ENCODE data around the gene TBL2. TPM values are rescaled to one million over a fixed set of nuclear protein-coding genes. Genes with fewer than 3 reads are reported as not detected.

Gene TBL2
- total RNA-seq, 3 donors from 2014 or later (not counting 1 experiment from before 2014, with no cell fraction given) = 15.1 to 18.5 (median 17.6) TPM

DNA sequence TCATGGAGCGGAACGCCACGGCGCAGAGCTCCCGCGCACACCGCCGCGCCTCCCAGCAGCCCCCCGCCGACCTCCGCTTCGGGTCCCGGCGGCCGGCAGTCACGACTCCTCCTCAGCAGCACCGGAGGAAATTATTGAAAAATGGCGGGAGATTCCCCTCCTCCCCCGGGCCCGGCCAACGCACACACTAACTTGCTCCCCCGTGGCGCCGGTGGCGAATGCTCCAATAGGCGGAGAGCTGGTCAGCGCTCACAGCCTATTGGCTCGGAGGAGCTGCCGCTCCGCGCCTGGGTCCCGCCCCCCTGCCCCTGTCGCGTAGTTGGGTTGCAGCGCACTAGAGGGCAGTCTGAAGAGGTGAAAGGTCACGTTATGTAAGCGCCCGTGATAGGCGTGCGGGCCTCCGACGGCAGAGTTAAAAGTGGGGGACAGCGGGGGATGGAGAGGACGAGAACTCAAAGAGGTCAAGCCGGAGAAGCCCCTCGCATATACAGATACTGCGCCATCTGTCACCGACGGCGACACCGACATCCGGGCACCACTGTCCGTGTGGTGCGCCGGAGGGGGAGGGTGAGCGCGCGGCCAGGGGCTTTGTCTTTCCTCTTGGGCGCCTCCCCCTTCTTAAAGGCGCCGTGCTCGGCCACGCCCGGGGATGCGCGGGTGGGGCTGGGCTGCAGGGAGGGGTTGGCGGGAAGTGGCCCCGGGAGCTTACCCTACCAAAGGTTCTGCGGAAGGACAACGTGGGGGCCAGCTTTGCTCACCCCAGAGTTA is 56.1 kb downstream of the TBL2 start, which contains the start of gene BAZ1B:
Gene BAZ1B, minus strand, starts transcription at position 189 of the 768 bp plus-strand sequence. CDS start 360 bp downstream, outside the sequence.
- Histone ChIP-seq H3K4me1 (ENCODE audit: control insufficient read depth, insufficient read depth, low read length) (peaks cover 53% of the 10 kb centered on the region), H3K36me3 (ENCODE audit: control insufficient read depth, insufficient read depth, low read length) (peaks cover 2% of the 10 kb centered on the region), H3K9me3 (ENCODE audit: control insufficient read depth, insufficient read depth, low read length) (no peaks in the 10 kb centered on the region), H3K27ac (ENCODE audit: low read length) (peak within 1 kb of the TSS; percentile 88), H3K4me3 (ENCODE audit: low read length) (peak within 1 kb of the TSS; percentile 57), H3K27me3 (ENCODE audit: control insufficient read depth, insufficient read depth, low read length) (no peaks in the 10 kb centered on the region)
- H3K4me3 Mint-ChIP-seq = peak within 1 kb of the TSS; percentile 97
- peak; percentile 94 to 99 (median 94) for ATAC-seq
- no peaks in the 10 kb centered on the region for H3K27me3 Mint-ChIP-seq (ENCODE audit: low read depth in 2 of 2)
- peaks cover 66% of the 10 kb centered on the region in 2 donors for H3K4me1 Mint-ChIP-seq
- no peaks in the 10 kb centered on the region for H3K9me3 Mint-ChIP-seq
- DNase-seq = peak; percentile 95 to 97
- WGBS (ENCODE audit: insufficient coverage) = under 1% methylated on average over 71 of the region's 71 CpGs
- peak within 1 kb of the TSS; percentile 99 for H3K27ac Mint-ChIP-seq
- TF ChIP-seq, protein P1, sequence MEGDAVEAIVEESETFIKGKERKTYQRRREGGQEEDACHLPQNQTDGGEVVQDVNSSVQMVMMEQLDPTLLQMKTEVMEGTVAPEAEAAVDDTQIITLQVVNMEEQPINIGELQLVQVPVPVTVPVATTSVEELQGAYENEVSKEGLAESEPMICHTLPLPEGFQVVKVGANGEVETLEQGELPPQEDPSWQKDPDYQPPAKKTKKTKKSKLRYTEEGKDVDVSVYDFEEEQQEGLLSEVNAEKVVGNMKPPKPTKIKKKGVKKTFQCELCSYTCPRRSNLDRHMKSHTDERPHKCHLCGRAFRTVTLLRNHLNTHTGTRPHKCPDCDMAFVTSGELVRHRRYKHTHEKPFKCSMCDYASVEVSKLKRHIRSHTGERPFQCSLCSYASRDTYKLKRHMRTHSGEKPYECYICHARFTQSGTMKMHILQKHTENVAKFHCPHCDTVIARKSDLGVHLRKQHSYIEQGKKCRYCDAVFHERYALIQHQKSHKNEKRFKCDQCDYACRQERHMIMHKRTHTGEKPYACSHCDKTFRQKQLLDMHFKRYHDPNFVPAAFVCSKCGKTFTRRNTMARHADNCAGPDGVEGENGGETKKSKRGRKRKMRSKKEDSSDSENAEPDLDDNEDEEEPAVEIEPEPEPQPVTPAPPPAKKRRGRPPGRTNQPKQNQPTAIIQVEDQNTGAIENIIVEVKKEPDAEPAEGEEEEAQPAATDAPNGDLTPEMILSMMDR (IDR thresholded peaks at IDR 0.05) = no peak
- intact Hi-C loops (cut with micrococcal nuclease) = loop anchor here (1.0 to 5.0 kb wide), 3 partner anchors 35 to 205 kb away; partner anchors contain the start of genes BCL7B and TBL2
- H3K36me3 Mint-ChIP-seq = no peaks in the 10 kb centered on the region

- DNase-seq (no peak), ATAC-seq (peak; percentile 31 to 54 (median 48))
- H3K36me3 Mint-ChIP-seq = no peaks in the 10 kb centered on the region
- Histone ChIP-seq H3K36me3 (ENCODE audit: control insufficient read depth, insufficient read depth, low read length) (peaks cover 2% of the 10 kb centered on the region), H3K27ac (ENCODE audit: low read length) (peak overlapping the region; percentile 88), H3K4me1 (ENCODE audit: control insufficient read depth, insufficient read depth, low read length) (peaks cover 47% of the 10 kb centered on the region), H3K9me3 (ENCODE audit: control insufficient read depth, insufficient read depth, low read length) (no peaks in the 10 kb centered on the region), H3K4me3 (ENCODE audit: low read length) (peak overlapping the region; percentile 57), H3K27me3 (ENCODE audit: control insufficient read depth, insufficient read depth, low read length) (no peaks in the 10 kb centered on the region)
- H3K9me3 Mint-ChIP-seq = no peaks in the 10 kb centered on the region
- H3K27ac Mint-ChIP-seq = peak overlapping the region; percentile 99
- intact Hi-C loops (cut with micrococcal nuclease) = loop anchor here (1.0 to 5.0 kb wide), 3 partner anchors 36 to 206 kb away; partner anchors contain the start of genes BCL7B and TBL2
- peaks cover 61 to 63% of the 10 kb centered on the region in 2 donors for H3K4me1 Mint-ChIP-seq
- TF ChIP-seq, protein P1 (IDR thresholded peaks at IDR 0.05) = no peak
- H3K27me3 Mint-ChIP-seq (ENCODE audit: low read depth in 2 of 2) = no peaks in the 10 kb centered on the region
- H3K4me3 Mint-ChIP-seq = peak overlapping the region; percentile 97
- WGBS (ENCODE audit: insufficient coverage) = under 1% methylated on average over 62 of the region's 62 CpGs
Measured at GRCh38 chr7:73521636-73522104, 56.7 kb downstream of the TBL2 start.

DNA sequence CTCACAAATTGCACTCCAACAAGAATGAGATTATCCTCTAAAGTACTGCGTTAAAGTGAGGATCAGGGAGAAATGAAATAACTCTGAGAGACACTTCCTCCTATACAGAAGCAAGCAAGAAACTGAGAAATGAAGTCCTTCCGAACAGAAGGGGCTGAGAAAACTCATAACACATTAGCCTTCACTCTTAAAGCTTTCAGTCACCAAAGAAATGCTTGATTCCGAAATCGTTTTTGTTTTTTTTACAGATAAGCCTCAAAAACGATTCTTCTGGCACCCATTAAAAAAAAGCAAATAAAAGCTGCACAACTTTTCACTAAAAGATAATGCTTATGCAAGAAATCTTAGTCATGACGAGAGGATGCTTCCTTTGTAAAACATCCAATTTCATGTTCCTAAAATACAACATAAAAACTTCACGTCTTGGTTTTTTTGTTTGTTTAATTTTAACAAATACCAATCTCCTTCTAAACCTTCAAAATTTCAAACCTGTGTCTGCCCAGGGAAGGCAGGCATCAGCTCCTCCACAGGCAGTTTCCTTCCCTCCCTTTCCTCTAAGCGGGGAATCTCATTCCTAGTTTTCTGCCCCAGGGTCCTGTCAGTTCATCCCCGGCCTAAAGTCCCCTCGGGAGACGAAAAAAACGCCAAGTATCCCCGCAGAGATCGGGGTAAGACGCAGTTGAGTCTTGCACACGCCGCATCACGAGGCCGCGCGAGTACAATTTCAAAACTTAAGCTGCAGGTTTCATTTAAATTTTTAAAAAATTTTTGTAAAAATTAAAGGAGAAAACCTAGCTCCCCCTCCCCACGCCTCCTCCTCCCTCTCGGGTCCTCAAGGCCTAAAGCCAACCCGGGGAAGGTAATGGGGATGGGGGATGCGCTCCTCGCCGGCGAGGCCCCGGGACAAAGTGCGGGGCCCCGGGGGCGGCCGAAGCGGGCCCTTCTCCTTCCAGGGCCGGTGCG is 57.4 kb downstream of the TBL2 start:
- peak overlapping the region; percentile 57 for H3K4me3 ChIP-seq (ENCODE audit: low read length)
- Mint-ChIP-seq H3K27me3 (ENCODE audit: low read depth in 2 of 2) (no peaks in the 10 kb centered on the region), H3K4me1 (peaks cover 60 to 63% of the 10 kb centered on the region in 2 donors), H3K27ac (peak overlapping the region; percentile 89 to 99), H3K9me3 (no peaks in the 10 kb centered on the region), H3K4me3 (peak overlapping the region; percentile 83), H3K36me3 (no peaks in the 10 kb centered on the region)
- WGBS (ENCODE audit: insufficient coverage) = under 1% methylated on average over 28 of the region's 36 CpGs
- DNase-seq (peak in 1 of 2 donors; percentile 29), ATAC-seq (no peak)
- H3K36me3 ChIP-seq (ENCODE audit: control insufficient read depth, insufficient read depth, low read length) = peaks cover 6% of the 10 kb centered on the region
- no peaks in the 10 kb centered on the region for H3K27me3 ChIP-seq (ENCODE audit: control insufficient read depth, insufficient read depth, low read length)
- H3K4me1 ChIP-seq (ENCODE audit: control insufficient read depth, insufficient read depth, low read length) = peaks cover 40% of the 10 kb centered on the region
- peak overlapping the region; percentile 51 for H3K27ac ChIP-seq (ENCODE audit: low read length)
- TF ChIP-seq, protein P1 (IDR thresholded peaks at IDR 0.05) = no peak
- intact Hi-C loops (cut with micrococcal nuclease) = loop anchor here (5.0 kb wide), 1 partner anchor 206 kb away; no protein-coding TSS in a partner anchor
- no peaks in the 10 kb centered on the region for H3K9me3 ChIP-seq (ENCODE audit: control insufficient read depth, insufficient read depth, low read length)

Data from natural killer cell (primary cell).